GM21367 (cell line): ENCODE results near the gene LSAMP.
"Not testable (repeated sequence)": the region's sequence is repeated elsewhere in the genome, so short reads cannot be mapped to it uniquely, and the experiment has no call there.

Experiments used
- ATAC-seq: cut with Tn5 transposase; IDR thresholded peaks from one replicate; pipeline ENCODE4 v1.9.1; 2021; ENCODE audit not compliant: unreplicated experiment

The LSAMP gene

DNA sequence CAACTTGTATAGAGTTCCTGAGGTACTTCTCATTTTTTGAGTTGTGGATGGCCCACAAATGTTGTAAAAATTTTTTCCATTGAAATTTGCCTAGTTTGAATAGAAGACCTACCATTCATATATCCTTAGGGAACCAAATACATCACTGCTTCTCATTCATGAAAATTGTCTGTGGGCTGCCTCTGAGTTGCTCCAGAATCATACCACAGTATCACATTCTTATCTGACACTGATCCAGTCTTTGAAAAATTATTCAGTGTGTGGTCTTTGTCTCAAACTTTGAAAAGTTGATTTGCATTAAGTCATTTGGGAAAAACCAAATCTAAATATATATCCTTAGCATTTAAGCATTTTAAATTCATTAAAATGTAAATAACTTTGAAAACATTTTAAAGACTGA, 321.1 kb downstream of the LSAMP start:
- ATAC-seq = no peak

DNA sequence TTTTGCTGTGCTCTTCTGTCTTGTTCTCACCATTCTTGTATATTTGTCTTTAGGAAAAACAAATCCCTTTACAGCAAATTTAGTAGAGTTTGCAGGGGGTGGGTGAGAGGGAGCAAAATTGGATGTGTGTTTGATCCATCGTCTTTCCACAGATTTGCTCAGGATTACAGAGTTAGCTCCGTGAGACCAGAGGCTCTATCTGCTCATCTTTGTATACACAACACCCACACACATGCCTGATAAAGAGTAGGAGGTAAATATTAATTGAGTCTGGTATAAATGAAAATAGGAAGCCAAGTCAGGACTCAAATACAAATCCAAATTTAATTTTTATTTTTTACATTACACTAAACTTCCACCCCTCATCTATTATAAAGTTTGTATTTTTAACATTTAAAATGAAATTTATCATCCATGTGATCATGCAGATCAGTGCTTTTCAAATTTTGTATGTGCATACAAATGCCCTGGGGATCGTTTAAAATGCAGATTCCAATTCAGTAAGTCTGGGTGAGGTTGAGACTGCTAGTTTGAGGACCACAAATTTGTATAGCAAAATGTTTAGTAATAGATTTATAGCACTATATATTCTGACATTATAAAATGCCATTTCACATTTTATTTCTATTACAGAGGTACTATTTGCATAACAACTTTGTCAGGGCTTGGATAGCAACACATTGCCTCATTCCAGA, 326.7 kb downstream of the LSAMP start:
- no peak for ATAC-seq

DNA sequence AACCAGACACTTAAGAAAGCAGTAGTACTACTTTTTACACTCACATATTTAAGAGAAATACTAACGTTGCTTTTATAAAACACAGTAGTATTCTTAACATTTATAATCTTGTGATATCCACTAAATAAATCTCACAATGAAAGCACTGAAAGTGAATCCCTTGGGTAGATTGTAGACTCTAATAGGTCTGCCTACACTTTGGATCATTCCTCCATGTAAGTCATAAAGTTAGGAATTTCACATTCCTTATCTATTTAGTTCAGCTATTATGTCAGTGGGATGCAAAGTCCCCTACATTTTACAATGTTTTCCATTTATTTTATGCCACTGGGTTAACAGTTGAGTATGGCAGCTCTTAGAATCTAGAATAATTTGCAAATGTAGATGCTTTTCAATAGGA, 330.7 kb downstream of the LSAMP start:
- no peak for ATAC-seq

DNA sequence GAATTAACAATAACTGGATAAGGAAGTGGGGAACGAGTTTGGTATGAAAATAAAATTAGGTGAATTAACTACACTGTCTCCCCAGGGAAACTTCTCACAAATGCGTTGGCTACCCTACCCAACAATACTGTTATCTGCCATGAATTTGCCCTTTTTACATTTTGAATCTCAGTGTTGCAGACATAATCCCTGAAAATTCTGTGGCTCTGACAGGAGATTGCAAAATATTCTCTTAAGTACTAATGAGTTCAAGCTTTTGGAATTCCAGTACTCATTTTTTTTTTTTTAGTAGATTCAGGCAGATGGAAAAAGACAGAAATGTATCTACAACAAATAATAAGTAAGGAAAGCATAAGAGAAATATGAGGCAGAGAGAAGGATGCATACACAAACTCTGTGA, 332.6 kb downstream of the LSAMP start:
- no peak for ATAC-seq

DNA sequence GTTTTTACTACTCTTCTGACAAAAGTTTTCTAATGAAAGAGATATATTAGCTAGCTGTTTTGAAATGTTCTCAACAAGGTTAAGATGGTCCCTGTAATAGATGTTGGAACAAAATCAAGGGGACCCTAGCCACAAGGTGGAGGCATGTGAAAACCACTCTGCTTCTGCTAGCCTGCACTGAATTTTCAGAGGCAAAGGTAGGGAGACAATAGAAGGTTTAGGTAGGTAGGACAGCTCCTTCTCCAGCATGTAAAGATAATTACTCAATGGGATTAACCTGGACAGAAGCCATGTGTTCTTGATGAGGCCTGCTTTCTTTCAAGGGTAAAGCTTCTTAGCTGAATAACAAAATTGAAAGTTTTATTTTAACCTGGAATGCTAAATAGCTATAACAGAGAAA, 333.5 kb downstream of the LSAMP start:
- ATAC-seq = no peak

DNA sequence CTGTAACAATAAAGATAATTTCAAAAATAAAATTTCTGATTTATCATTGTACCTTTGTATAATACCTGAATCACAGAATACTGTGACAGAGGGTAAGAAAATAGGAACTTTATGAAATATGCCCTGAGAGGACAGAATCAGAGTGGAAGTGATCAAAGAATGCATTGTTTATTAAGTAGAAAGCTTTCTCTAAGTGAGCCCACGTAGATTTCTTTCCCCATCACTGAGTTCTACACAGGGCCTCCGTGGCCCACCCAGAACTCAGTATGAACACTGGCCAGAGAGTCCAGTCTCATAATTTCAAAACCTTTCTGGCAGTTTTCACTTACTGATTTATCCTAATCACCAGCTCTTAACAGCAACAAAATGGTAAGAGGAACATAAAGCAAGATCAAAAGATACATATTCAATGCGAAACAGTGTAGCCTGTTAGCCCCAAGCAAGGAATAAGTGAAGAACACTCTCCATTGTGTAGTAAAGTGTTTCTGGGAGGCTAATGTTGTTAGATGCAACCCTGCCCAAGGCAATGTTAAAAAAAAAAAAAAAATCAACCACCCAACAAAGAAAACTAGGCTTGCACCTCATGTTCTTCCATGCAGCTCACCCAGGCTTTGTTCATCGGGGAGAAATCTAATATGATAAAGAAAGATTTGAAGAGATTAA, 341.3 kb downstream of the LSAMP start:
- no peak for ATAC-seq

DNA sequence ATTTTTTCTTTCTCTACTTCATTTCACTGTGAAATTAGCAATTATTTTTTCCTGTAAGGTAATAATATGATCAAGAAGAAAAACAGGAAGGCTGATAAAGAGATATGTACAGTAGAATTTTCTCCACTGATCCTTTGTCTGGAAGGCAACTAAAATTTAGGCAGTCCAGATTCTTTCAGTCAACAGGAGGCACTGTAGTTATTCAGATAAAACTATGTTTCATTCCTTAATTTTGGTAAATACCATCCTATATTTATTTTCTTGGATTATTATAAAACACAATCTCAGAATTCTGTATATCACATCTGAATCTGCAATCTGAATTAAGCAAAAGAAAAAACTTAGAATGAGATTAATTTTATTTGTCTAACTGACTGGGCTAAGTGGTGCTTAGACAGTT, 343.2 kb downstream of the LSAMP start:
- no peak for ATAC-seq

DNA sequence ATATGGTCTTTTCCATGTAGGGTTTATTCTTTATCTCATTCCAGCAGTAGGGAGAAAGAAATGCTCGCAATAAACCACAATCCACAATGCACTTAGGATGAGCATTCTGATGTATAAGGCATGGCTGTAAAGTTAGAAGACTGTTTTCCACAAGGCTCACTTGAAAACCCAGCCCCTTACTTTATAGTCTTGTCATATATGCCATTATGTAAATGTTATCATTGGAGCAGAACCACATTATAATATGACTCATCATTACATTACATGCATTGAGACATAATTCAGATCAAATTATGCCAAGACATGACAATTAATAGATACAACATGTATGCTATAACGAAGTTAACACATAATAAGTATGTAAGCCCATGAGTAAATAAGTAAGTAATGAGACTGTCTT, 348.1 kb downstream of the LSAMP start:
- ATAC-seq = no peak

DNA sequence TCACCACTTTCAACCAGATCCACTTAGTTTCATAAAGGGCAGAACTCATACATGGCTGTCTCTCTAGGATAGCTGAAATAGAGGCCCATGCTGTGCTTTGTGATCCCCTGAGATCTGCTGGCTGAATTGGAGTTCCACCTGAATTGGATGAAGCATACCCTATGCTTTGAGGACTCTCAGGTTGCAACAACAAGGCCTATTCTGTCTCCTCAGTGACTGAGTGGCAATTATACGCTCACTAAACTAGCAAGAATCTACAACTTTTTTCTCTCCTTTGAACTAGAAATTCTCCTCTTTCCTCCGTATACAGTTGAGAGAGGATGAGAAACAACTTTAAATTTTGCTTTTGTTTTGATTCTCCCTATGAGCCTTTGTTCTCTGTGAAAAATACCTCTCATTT, 348.7 kb downstream of the LSAMP start:
- ATAC-seq = no peak

DNA sequence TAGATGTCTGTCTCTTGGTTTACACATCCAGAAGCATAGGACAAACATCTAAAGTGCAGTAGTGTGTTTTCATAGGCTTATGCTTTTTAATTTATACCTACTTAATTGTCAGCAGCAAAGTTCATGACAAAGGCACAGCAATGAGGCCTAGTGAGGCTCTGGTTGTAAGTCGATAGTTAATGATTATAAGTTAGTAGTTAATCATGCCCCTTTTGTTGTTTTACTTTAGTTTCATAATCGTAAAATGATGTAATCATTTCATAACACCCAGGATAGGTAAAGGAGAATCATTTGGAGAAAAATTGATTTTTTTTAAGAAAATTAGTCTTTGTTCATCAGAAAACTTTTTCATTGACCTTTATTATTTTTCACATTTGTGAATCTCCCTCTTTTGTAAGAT, 351.9 kb downstream of the LSAMP start:
- no peak for ATAC-seq

DNA sequence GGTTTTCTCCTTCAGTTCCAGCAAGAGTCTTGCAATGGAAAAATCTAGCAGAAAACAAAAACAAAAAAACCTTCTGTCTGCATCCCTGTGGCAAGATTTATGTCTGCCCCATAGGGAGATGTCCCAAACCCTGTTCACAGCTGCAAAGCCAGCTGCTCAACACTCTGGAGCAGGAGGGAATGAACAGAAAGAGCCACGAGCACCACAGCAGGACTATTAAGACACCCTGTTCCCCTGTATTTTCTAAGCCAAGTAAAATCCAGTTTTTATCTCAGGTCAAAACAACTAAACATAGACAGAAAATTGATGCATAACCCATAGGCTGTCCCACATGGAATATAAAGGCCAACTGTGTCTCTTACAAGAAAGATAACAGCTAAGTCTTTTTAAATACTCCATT, 357.9 kb downstream of the LSAMP start:
- no peak for ATAC-seq

DNA sequence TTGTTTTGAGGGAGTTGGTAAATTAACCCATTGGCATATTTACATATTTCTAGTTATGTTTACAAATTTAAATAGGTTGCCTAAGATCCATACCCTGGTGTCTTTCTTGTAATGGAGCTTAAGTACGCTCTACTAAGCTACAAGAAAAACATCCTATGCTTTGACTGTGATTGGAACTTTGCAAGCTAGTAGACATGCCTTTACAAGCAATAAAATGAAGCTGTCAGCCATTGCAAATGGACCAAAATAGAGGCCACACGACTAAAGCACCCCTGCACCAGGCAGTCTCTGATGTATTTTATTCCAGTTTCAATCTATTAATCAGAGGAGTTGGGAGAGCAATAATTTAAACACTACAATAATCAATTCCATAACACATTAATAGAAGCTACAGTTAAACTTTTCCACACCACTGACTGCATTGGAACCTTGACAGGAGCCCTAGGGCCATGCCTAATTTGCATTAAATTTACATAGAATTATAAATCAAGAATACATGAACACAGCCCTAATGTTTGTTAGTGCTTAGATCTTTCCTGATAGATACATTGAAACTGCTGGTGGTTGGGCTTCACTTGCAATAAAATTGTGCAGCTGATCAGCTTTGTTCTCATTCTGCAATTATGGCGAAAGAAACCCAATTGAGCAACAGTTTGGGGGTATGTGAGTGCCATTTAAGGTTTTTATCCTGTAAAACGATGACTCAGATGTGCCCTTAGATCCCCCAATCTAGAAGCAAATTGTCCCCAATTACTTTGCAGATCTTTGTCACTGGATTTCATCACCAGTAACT, 360.1 kb downstream of the LSAMP start:
- ATAC-seq = no peak

DNA sequence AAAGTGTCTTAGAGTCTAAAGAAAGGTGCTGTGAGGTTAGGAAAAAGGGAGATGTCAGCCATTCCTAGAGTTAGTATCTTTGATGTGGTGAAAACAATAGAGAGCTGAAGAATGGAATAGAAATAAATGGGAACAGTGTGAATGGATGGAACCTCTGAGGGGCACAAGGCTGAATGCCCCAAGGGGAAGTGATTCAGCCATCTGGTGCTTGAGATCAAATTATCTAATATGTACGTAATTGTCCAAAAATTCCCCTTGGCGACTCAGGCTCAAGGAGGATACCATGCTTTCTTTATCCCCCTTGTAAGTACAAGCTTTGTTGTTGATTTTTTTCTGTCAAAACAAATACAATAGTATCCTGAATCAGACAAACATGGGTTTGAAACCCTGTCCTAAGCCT, 361.6 kb downstream of the LSAMP start:
- no peak for ATAC-seq

DNA sequence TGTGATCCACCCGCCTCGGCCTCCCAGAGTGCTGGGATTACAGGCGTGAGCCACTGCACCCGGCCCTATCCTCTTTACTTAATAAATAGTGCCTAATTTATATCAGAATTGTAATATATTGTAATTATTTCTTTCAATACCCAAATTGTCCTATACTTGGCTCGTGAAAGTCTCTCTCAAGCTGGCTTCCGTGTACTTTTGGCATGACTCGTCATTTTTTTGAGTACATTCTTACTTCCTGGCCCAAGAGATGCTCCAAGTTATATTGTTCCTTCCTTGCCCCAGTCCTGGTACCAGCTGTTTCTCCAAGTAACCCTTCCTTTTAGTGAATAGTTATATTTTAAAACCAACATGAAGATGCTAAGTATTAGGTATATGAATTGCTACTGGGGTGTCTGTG, 366.7 kb downstream of the LSAMP start:
- ATAC-seq = no peak

DNA sequence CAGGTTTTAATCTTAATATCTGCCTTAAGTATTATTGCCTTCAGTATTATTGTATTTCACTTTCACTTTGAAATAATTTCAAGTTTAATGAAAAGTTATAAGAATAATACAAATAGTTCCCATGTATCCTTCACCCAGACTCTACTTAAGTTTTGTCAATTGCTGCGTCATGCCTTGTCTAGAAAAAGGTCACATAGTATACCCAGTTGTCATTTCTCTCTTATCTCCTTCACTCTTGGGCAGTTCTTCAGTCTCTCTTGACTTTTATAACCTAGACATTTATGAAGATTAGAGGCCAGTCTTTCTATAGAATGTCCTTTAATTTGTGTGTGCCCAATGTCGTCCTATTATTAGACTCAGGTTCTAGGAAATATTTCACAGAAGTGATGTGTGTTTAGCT, 367.7 kb downstream of the LSAMP start:
- ATAC-seq = no peak

DNA sequence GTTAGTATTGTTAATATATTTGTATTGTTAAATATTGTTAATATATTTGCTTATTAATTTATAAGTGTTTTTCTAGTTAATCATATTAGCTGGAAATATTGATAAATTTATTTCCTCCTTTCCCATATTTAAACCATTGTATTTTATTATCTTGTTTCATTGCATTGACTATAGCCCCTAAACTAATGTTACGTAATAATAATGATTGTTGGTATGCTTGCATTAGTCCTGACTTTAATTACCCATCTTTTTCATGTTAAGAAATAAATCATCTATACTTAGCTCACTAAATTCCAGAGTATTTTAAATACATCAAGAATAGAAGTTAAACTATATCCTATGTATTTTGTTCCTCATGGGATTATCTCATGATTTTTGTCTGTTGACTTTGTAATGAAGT, 368.2 kb downstream of the LSAMP start:
- no peak for ATAC-seq

DNA sequence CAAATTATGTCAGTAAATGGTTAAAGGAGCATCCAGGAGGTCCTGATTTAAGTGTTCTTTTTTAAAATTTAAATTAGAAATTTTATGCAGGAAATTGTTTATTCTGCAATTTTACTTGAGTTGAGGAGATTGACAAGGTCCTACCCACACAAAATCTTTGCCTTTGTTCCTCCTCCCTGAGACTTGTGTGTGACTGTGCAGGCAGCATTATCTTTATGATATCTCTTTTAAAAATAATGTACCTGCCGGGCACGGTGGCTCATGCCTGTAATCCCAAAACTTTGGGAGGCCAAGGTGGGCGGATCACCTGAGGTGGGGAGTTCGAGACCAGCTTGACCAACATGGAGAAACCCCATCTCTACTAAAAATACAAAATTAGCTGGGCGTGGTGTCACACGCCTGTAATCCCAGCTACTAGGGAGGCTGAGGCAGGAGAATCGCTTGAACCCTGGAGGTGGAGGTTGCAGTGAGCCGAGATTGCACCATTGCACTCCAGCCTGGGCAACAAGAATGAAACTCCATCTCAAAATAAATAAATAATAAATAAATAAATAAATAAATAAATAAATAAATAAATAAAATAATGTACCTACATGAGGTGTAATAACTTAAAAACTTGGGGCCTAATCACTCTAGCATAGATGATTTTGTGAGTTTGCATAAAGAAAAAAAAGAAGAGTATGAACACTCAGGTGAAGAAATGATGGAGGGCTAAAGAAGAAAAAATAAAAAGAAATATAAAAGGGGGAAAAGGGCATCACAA, 374.6 kb downstream of the LSAMP start:
- ATAC-seq = not testable (repeated sequence)

DNA sequence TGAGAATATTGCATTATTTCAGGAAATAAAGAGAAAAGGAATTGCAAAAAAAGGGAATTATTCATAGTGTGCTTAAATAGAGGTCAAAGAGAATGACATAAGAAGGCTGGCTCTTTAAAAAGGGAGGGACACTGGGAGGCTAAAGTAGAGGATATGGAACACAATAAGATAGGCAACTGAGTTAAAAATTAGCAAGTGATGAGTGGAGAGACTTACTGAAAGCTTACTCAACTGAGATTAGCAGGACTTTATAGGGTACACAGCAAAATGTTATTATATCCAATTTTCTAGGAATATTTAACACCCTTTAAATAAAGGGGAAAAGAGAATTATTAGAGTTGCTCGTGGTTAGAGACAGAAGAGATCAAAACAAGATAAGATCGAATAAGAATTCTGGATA, 375.2 kb downstream of the LSAMP start:
- ATAC-seq = no peak

DNA sequence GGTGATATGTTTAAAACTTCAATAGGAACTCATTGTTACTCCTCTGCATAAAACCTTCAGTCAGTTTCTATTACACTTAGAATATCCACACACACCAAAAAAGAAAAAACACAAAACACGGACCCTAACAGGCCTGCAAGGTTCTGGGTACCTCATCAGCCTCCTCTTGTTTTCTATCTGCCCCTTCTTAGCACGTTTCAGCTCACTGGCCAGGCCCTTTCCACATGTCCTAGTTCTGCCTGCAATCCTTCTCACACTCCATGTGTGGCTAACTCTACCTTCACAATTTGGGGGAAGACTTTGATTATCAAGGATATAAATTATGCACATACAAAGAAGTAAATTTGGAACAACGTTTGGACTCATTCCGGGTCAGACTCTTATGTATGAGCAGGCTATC, 376.3 kb downstream of the LSAMP start:
- no peak for ATAC-seq

DNA sequence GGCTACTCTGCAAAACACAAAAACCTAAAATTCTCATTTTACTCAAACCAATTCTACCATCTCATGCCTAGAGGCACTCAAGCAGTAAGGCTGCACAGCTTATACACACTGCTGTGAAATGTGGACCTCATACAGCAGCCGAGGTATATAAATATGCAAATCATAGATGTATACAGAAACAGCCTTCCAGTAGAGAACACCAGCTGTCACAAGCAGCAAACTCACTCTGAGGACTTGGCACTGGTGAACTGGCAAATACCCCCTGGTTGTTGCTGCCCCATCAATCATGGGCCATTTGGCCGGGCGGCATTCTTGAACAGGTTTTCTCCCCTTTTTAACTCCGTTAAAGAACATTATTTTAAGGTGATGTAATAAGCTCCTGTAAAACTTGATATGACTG, 378.0 kb downstream of the LSAMP start:
- ATAC-seq = peak; percentile 98

DNA sequence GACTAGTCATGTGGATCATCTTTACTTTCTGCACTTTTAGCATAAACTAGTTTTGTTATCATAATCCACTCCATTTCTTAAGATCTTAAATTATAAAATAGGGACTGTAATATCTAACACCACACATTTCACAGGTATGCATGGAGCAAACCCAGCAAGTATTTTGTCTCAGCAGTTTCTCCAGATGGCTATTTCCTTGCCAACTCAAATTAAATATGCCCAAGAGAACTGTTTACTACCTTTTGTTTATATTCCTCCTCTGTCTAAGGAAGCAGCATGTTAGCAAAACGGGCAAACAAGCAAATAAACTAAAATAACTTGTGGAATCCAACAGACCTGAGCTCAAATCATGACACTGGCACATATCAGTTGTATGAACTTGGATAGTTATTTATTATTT, 379.8 kb downstream of the LSAMP start:
- no peak for ATAC-seq

DNA sequence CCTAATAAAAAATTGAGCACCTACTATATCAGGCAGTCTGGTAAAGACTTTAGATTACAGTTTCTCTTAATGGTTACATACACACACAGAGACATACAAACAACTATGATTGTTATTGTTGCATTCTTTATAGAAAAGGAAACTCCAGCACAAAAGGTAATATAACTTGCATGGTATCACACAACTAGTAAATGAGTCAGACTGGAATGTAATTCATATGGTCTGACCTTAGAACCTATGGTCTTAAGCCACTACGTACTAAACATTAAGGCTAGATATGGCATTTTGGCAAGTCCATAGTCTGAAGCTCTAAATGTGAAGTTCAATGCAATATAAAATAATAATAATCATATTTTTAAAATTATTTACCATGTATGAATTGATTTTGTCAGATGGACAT, 380.6 kb downstream of the LSAMP start:
- ATAC-seq = no peak
